SU-DHL-6 (cell line): ENCODE results near the gene SYK.

ENCODE experiments used
- H2AFZ ChIP-seq: fragments of 200-600 bp; sonication (generic); 2 replicates; pipeline ENCODE4 v1.6.1; 2014; ENCODE audit warnings: low read depth, mild to moderate bottlenecking, moderate library complexity, mixed read lengths, antibody characterized with exemption, low read length; ENCODE audit not compliant: severe bottlenecking
- H3F3A ChIP-seq: fragments of 200-600 bp; shearing (Covaris generic); 2 replicates; pipeline ENCODE4 v1.6.0; 2016; ENCODE audit warnings: antibody characterized with exemption, mild to moderate bottlenecking; ENCODE audit not compliant: insufficient read depth
- H3K27ac ChIP-seq: fragments of 200-600 bp; sonication (generic); 2 replicates; pipeline ENCODE4 v1.5.1; 2016; ENCODE audit warnings: low read depth, mild to moderate bottlenecking, low read length, moderate library complexity, mixed read lengths
- H3K27me3 ChIP-seq: fragments of 200-600 bp; sonication (generic), shearing (Covaris generic); 2 replicates; pipeline ENCODE4 v1.6.0; 2014; ENCODE audit warnings: mild to moderate bottlenecking, low read length
- H3K36me3 ChIP-seq: fragments of 200-600 bp; sonication (generic); 2 replicates; pipeline ENCODE4 v1.6.1; 2014; ENCODE audit warnings: mild to moderate bottlenecking, low read length, mixed read lengths
- H3K4me2 ChIP-seq: fragments of 300-600, 200-600 bp; shearing (Covaris generic), sonication (generic); 2 replicates; pipeline ENCODE4 v1.6.0; 2014; ENCODE audit warnings: low read length, low read depth, mild to moderate bottlenecking; ENCODE audit not compliant: poor library complexity, severe bottlenecking
- H3K4me3 ChIP-seq: fragments of 200-600 bp; sonication (generic); 2 replicates; pipeline ENCODE4 v1.5.1; 2014; ENCODE audit warnings: antibody characterized with exemption, low read length, mild to moderate bottlenecking, mixed read lengths; ENCODE audit not compliant: insufficient read depth, poor library complexity, severe bottlenecking
- H3K79me2 ChIP-seq: fragments of 200-600 bp; sonication (generic); 2 replicates; pipeline ENCODE4 v1.6.1; 2014; ENCODE audit warnings: mild to moderate bottlenecking, low read length, moderate library complexity; ENCODE audit not compliant: insufficient read depth
- H3K9ac ChIP-seq: fragments of 200-600 bp; sonication (generic); 2 replicates; pipeline ENCODE4 v1.7.0; 2014; ENCODE audit warnings: mild to moderate bottlenecking, low read length
- H3K9me2 ChIP-seq: fragments of 200-600 bp; sonication (generic); replicated peaks from 2 replicates; pipeline ENCODE4 v1.6.1; 2014; ENCODE audit warnings: low read length; ENCODE audit not compliant: insufficient read depth
- H3K9me3 ChIP-seq: fragments of 200-600 bp; sonication (generic); 2 replicates; pipeline ENCODE4 v1.6.1; 2014; ENCODE audit warnings: low read length, mixed read lengths; ENCODE audit not compliant: insufficient read depth
- H4K20me1 ChIP-seq: fragments of 200-600 bp; sonication (generic); 2 replicates; pipeline ENCODE4 v1.6.1; 2014; ENCODE audit warnings: low read depth, mild to moderate bottlenecking, antibody characterized with exemption, low read length, moderate library complexity, mixed read lengths
- EZH2phosphoT487 ChIP-seq: fragments of 200-600 bp; sonication (generic), shearing (Covaris generic); conservative IDR thresholded peaks from 2 replicates; pipeline ENCODE4 v1.6.1; 2018; ENCODE audit warnings: mild to moderate bottlenecking, antibody characterized with exemption, low read length, moderate library complexity, mixed read lengths
- TF ChIP-seq, protein P1 (sequence below): fragments of 200-600 bp; sonication (generic); IDR thresholded peaks from one replicate; pipeline ENCODE4 v1.5.1; 2017; ENCODE audit warnings: antibody characterized with exemption, mild to moderate bottlenecking, low read length, moderate library complexity; ENCODE audit not compliant: insufficient read depth, poor library complexity, severe bottlenecking

The SYK gene

GRCh38 chr9:90830977-90831376 is 29.4 kb downstream of the SYK start:
- Histone ChIP-seq H4K20me1 (no peaks in the 10 kb centered on the region), H3K79me2 (peaks cover 71% of the 10 kb centered on the region), H3K27me3 (no peaks in the 10 kb centered on the region), H3K36me3 (no peaks in the 10 kb centered on the region), H3K9me3 (no peaks in the 10 kb centered on the region), H3K27ac (peak overlapping the region; percentile 85), H3K4me3 (no peak overlapping the region), H3F3A (peaks cover 19% of the 10 kb centered on the region), H2AFZ (no peak overlapping the region), H3K9me2 (no peaks in the 10 kb centered on the region), H3K9ac (no peak overlapping the region), H3K4me2 (peak overlapping the region; percentile 45)
- TF ChIP-seq, protein P1, sequence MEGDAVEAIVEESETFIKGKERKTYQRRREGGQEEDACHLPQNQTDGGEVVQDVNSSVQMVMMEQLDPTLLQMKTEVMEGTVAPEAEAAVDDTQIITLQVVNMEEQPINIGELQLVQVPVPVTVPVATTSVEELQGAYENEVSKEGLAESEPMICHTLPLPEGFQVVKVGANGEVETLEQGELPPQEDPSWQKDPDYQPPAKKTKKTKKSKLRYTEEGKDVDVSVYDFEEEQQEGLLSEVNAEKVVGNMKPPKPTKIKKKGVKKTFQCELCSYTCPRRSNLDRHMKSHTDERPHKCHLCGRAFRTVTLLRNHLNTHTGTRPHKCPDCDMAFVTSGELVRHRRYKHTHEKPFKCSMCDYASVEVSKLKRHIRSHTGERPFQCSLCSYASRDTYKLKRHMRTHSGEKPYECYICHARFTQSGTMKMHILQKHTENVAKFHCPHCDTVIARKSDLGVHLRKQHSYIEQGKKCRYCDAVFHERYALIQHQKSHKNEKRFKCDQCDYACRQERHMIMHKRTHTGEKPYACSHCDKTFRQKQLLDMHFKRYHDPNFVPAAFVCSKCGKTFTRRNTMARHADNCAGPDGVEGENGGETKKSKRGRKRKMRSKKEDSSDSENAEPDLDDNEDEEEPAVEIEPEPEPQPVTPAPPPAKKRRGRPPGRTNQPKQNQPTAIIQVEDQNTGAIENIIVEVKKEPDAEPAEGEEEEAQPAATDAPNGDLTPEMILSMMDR, result no peak
- no peak for TF ChIP-seq EZH2phosphoT487

GRCh38 chr9:90832261-90832660 is 30.6 kb downstream of the SYK start:
- no peak overlapping the region for H2AFZ ChIP-seq
- H3K79me2 ChIP-seq, result peaks cover 81% of the 10 kb centered on the region
- H3K9me3 ChIP-seq, result no peaks in the 10 kb centered on the region
- no peaks in the 10 kb centered on the region for H3K27me3 ChIP-seq
- H3K4me3 ChIP-seq, result no peak overlapping the region
- no peak overlapping the region for H3K4me2 ChIP-seq
- no peaks in the 10 kb centered on the region for H3K36me3 ChIP-seq
- no peaks in the 10 kb centered on the region for H3K9me2 ChIP-seq
- H4K20me1 ChIP-seq, result no peaks in the 10 kb centered on the region
- TF ChIP-seq, protein P1, result no peak
- TF ChIP-seq EZH2phosphoT487, result no peak
- H3K9ac ChIP-seq, result no peak overlapping the region
- H3F3A ChIP-seq, result peaks cover 10% of the 10 kb centered on the region; the same call in 1 of the 2 replicates
- H3K27ac ChIP-seq, result peak overlapping the region; percentile 85; the same call in 1 of the 2 replicates

- Histone ChIP-seq H3F3A (peaks cover 10% of the 10 kb centered on the region; the same call in 1 of the 2 replicates), H3K9me3 (no peaks in the 10 kb centered on the region), H3K9ac (no peak overlapping the region), H3K4me3 (no peak overlapping the region), H4K20me1 (no peaks in the 10 kb centered on the region), H3K79me2 (peaks cover 65% of the 10 kb centered on the region), H3K4me2 (no peak overlapping the region), H3K27ac (no peak overlapping the region), H2AFZ (no peak overlapping the region), H3K27me3 (no peaks in the 10 kb centered on the region), H3K9me2 (no peaks in the 10 kb centered on the region), H3K36me3 (no peaks in the 10 kb centered on the region)
- TF ChIP-seq, protein P1, result no peak
- TF ChIP-seq EZH2phosphoT487, result no peak
Observed at GRCh38 chr9:90834828-90835595, 33.4 kb downstream of the SYK start.
